Epithelial cell of proximal tubule (primary cell): ENCODE results near the gene MRPS2. TPM values are rescaled to one million over a fixed set of nuclear protein-coding genes. Genes with fewer than 3 reads are reported as not detected.
"Not testable (repeated sequence)": the region's sequence is repeated elsewhere in the genome, so short reads cannot be mapped to it uniquely, and the experiment has no call there.

Source experiments
- DNase-seq: peaks from one replicate; pipeline ENCODE4 v3.0.0-alpha.2; 2011; ENCODE audit warnings: low read depth
- H3K4me3 ChIP-seq: 2 replicates; pipeline ENCODE4 v1.5.1; 2011; ENCODE audit warnings: low read depth, mild to moderate bottlenecking, low read length
- total RNA-seq: library from RNA; depleted of rRNA; stranded (reverse); fragments of >200 nt; gene quantifications from 2 replicates; pipeline ENCODE4 v1.2.3, GENCODE V29; 2015
- TF ChIP-seq, protein P1 (sequence below): conservative IDR thresholded peaks from 2 replicates; pipeline ENCODE4 v1.5.1; 2012; ENCODE audit warnings: low read depth, mild to moderate bottlenecking, low read length

MRPS2 gene
- total RNA-seq, result 68.1 and 117 TPM in 2 replicates

DNA sequence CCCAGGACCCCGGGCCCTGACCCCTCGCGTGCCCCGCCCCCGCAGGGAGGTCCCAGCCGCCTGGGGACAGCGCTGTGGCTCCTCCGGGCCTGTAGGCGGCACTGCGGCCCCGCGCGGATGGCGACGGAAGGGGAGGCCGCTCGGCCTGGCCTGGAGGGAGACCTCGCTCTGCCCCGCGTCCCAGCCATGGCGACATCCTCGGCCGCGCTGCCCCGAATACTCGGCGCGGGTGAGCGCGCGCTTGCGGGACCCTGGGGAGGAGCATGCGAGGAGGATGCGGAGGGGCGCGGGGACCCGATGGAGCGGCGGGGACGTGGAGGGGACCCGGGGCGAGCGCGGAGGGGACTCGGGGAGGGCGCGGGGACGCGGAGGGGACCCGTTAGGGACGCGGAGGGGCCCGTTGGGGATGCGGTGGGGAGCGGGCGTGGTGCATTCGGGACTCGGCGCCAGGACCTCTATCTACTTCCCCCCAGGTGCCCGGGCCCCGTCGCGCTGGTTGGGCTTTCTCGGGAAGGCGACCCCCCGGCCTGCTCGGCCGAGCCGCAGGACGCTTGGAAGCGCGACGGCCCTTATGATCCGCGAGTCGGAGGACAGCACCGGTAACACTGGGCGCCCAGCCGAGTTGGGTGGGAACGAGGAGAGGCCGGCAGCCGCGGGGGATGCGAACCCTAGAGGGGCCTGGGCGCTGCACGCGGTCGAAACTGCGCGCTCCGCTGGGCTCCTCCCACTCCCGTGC lies at the start of gene MRPS2:
MRPS2 (plus strand) TSS at position 158 of the 736 bp plus-strand sequence; CDS start at position 187, 29 bp downstream.
- TF ChIP-seq, protein P1, sequence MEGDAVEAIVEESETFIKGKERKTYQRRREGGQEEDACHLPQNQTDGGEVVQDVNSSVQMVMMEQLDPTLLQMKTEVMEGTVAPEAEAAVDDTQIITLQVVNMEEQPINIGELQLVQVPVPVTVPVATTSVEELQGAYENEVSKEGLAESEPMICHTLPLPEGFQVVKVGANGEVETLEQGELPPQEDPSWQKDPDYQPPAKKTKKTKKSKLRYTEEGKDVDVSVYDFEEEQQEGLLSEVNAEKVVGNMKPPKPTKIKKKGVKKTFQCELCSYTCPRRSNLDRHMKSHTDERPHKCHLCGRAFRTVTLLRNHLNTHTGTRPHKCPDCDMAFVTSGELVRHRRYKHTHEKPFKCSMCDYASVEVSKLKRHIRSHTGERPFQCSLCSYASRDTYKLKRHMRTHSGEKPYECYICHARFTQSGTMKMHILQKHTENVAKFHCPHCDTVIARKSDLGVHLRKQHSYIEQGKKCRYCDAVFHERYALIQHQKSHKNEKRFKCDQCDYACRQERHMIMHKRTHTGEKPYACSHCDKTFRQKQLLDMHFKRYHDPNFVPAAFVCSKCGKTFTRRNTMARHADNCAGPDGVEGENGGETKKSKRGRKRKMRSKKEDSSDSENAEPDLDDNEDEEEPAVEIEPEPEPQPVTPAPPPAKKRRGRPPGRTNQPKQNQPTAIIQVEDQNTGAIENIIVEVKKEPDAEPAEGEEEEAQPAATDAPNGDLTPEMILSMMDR, result peak; percentile 72
- peak within 1 kb of the TSS; percentile 86 for H3K4me3 ChIP-seq
- DNase-seq, result no peak

DNA sequence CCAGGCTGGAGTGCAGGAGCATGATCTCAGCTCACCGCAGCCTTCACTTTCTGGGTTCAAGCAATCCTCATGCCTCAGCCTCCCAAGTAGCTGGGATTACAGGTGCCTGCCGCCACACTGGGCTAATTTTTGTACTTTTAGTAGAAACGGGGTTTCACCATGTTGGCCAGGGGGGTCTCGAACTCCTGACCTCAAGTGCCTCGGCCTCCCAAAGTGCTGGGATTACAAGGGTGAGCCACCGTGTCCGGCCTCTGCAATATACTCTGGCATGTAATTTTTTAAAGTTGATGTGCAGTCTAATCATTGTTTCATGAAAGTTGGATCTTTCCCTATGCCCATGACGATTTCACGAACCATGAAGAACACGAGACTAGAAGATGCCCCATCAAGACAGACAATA lies 49.5 kb upstream of the MRPS2 start:
- no peak for DNase-seq
- H3K4me3 ChIP-seq, result no peak overlapping the region
- TF ChIP-seq, protein P1, result no peak

GRCh38 chr9:135451909-135452308 lies 48.6 kb upstream of the MRPS2 start:
- not testable (repeated sequence) for H3K4me3 ChIP-seq, DNase-seq

DNA sequence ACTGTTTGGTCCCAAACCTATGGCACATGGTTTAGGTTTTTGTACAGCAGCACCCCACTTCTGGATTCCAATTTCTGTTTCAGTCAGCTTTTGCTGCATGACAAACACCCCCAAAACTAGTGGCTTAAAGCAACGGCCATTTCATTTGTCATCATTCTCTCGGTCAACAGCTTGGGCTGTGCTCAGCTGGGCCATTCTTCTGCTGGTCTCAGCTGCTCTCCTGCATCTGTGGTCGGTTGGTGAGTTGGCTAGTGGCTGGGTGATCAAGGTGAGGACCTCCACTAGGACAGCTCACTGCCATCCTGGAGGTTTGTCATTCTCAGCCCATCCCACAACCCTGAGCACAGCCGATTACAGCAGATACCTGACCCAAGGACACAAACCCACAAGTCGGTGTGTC lies 45.7 kb upstream of the MRPS2 start:
- DNase-seq, result no peak
- TF ChIP-seq, protein P1, result no peak
- no peak overlapping the region for H3K4me3 ChIP-seq

DNA sequence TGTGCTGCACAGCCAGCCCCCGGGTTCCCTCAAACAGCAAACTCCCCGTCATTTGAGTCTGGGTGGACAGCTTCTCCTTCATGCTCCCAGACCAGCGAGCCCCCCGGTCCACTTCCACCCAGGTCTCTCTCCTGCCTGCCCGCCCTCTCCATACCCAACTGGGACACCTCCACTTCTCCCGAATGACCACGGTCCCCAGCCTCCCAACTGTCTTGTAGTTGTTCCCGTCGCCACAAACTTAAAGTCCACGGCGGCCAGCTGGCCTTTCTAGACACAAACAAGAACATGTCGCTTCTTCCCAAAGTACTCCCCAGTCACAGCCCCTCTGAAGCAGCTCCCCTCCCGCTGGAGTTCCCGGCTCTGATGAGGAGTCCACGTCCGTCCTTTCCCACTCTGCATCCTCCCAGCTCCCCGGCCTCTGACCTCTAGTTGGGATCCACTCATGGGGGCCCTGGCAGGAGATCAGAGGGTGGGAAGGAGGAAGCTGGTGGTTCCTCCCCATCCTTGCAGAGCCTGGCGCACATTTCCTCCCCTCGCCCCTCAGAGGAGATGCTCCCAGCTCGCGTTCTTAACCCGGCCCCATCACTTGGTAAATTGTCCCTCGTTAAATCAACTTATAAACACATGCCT lies 45.0 kb upstream of the MRPS2 start:
- no peak overlapping the region for H3K4me3 ChIP-seq
- no peak for DNase-seq
- TF ChIP-seq, protein P1, result no peak

GRCh38 chr9:135456436-135457104 lies 43.9 kb upstream of the MRPS2 start:
- TF ChIP-seq, protein P1, result no peak
- DNase-seq, result no peak
- no peak overlapping the region for H3K4me3 ChIP-seq

DNA sequence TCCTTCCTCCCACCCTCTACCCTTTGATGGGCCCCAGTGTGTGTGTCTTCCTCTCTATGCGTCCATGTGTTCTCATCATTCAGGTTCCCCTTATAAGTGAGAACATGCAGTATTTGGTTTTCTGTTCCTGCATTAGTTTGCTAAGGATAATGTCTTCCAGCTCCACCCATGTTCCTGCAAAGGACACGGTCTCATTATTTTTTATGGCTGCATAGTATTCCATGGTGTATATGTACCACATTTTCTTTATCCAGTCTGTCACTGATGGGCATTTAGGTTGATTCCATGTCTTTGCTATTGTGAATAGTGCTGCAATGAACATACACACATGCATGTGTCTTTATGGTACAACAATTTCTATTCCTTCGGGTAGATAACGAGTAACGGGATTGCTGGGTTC lies 42.0 kb upstream of the MRPS2 start:
- not testable (repeated sequence) for DNase-seq, H3K4me3 ChIP-seq
